ENCODE data around the gene RGCC.

RGCC gene

GRCh38 chr13:41520016-41520659, 62.8 kb downstream of the RGCC start:
- DNase-seq, result peak; percentile 5 to 26

Data from AML-193 (cell line).